ENCODE results near the gene OCSTAMP. TPM values are rescaled to one million over a fixed set of nuclear protein-coding genes. Genes with fewer than 3 reads are reported as not detected.
A peak's percentile ranks its signal among the peaks of the same experiment; 100 is the strongest.

Gene OCSTAMP
- total and polyA plus RNA-seq, 12 donors, result not detected

DNA sequence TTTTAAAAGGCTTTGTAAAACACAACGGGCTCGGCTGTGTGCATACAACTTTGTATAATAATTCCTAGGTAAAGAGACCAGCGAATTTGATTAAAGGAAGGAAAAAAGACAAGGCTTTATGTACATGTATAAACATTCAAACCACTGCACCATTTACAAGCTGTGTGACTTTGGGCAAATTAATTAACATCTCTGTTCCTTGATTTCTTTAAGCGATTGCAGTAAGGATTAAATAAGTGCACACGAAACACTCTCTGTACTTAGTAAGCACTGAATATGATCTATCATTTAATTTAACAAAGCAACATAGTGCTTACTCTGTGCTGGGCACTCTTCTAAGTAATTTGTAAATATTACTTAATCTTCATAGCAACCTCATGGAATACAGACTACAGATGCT lies 19.5 kb upstream of the OCSTAMP start:
- H3K36me3 ChIP-seq, result no peaks in the 10 kb centered on the region

GRCh38 chr20:46568570-46569129 lies 18.2 kb upstream of the OCSTAMP start:
- WGBS, 2 donors, result 7 to 12% methylated on average over 10 of the region's 10 CpGs
- intact Hi-C loops (cut with DNase I), result loop anchor here in 2 of 10 donors (5.0 to 10.0 kb wide), 2 partner anchors 106 to 114 kb away; no protein-coding TSS in a partner anchor
- Histone ChIP-seq H3K36me3 (no peaks in the 10 kb centered on the region), H3K4me3 (no peak overlapping the region), H3K4me1 (peaks cover 0 to 28% (median 13%) of the 10 kb centered on the region in 9 donors), H3K27me3 (no peaks in the 10 kb centered on the region), H3K27ac (peak overlapping the region in 7 of 10 donors; percentile 9 to 69 (median 46)), H3K9me3 (no peaks in the 10 kb centered on the region)
- ATAC-seq (peak; percentile 87 to 96 (median 92)), DNase-seq (peak; percentile 91 to 92)
- TF ChIP-seq, protein P1, sequence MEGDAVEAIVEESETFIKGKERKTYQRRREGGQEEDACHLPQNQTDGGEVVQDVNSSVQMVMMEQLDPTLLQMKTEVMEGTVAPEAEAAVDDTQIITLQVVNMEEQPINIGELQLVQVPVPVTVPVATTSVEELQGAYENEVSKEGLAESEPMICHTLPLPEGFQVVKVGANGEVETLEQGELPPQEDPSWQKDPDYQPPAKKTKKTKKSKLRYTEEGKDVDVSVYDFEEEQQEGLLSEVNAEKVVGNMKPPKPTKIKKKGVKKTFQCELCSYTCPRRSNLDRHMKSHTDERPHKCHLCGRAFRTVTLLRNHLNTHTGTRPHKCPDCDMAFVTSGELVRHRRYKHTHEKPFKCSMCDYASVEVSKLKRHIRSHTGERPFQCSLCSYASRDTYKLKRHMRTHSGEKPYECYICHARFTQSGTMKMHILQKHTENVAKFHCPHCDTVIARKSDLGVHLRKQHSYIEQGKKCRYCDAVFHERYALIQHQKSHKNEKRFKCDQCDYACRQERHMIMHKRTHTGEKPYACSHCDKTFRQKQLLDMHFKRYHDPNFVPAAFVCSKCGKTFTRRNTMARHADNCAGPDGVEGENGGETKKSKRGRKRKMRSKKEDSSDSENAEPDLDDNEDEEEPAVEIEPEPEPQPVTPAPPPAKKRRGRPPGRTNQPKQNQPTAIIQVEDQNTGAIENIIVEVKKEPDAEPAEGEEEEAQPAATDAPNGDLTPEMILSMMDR (IDR thresholded peaks at IDR 0.05), result no peak

More for the DNA sequence above, 19.5 kb upstream of the OCSTAMP start:
- Histone ChIP-seq H3K9me3 (no peaks in the 10 kb centered on the region), H3K27me3 (no peaks in the 10 kb centered on the region), H3K4me1 (peaks cover 0 to 28% (median 13%) of the 10 kb centered on the region in 9 donors), H3K4me3 (no peak overlapping the region), H3K27ac (no peak overlapping the region)
- DNase-seq, result no peak
- WGBS, 2 donors, result 93 to 95% methylated on average over 5 of the region's 5 CpGs
- intact Hi-C loops (cut with DNase I), result loop anchor here in 2 of 10 donors (5.0 to 10.0 kb wide), 2 partner anchors 105 to 112 kb away; no protein-coding TSS in a partner anchor
- TF ChIP-seq, protein P1 (IDR thresholded peaks at IDR 0.05), result no peak
- no peak for ATAC-seq

DNA sequence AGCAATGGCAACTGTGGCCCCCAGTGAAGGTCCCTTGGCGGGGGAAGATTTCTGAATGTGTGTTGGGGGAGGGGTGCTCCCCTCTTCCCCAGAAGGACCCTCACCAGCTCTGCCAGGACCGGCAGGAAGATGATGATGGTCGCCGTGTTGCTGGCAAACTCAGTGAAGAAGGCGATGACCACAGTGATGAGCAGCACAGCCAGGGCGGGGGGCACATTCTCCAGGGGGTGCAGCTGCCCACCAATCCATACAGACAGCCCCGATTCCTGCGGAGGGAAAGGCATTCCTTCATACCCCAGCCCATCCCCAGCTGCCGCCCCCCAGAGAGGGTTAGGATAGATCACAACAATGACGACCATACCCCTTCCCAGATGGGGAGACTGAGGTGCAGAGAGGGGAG lies 15.7 kb upstream of the OCSTAMP start:
- intact Hi-C loops (cut with DNase I), result loop anchor here in 2 of 10 donors (5.0 to 10.0 kb wide), 2 partner anchors 109 to 116 kb away; no protein-coding TSS in a partner anchor
- ATAC-seq (no peak), DNase-seq (no peak)
- H3K27me3 ChIP-seq, result no peaks in the 10 kb centered on the region
- TF ChIP-seq, protein P1 (IDR thresholded peaks at IDR 0.05), result no peak
- no peak overlapping the region for H3K4me3 ChIP-seq
- H3K36me3 ChIP-seq, result no peaks in the 10 kb centered on the region
- H3K27ac ChIP-seq, result no peak overlapping the region
- no peaks in the 10 kb centered on the region for H3K9me3 ChIP-seq
- H3K4me1 ChIP-seq, result peaks cover 0 to 30% (median 20%) of the 10 kb centered on the region in 9 donors
- 82 to 83% methylated on average over 10 of the region's 10 CpGs for WGBS, 2 donors

GRCh38 chr20:46564241-46564957 lies 13.9 kb upstream of the OCSTAMP start:
- TF ChIP-seq, protein P1 (IDR thresholded peaks at IDR 0.05), result no peak
- intact Hi-C loops (cut with DNase I), result loop anchor here in 4 of 10 donors (5.0 to 10.0 kb wide), 2 partner anchors 110 to 118 kb away; no protein-coding TSS in a partner anchor
- Histone ChIP-seq H3K27ac (no peak overlapping the region), H3K9me3 (no peaks in the 10 kb centered on the region), H3K4me1 (peaks cover 0 to 30% (median 20%) of the 10 kb centered on the region in 9 donors), H3K36me3 (no peaks in the 10 kb centered on the region), H3K4me3 (no peak overlapping the region), H3K27me3 (no peaks in the 10 kb centered on the region)
- WGBS, 2 donors, result 75 to 89% methylated on average over 7 of the region's 7 CpGs
- DNase-seq (no peak), ATAC-seq (no peak)
